Mammary epithelial cell (primary cell): ENCODE results near the gene CDK5RAP3.

ENCODE experiments used
- CTCF ChIP-seq, 2 donors: IDR thresholded peaks in 1 of 2; conservative IDR thresholded peaks in 1 of 2; 2 replicates each; pipeline ENCODE4 v1.5.1; 2011 to 2012; ENCODE audit warnings: inconsistent platforms in 2 of 2, low read length in 2 of 2, mild to moderate bottlenecking in 2 of 2, control low read depth in 1 of 2, low read depth in 1 of 2; ENCODE audit not compliant: insufficient read depth in 1 of 2; ENCODE audit errors: extremely low read depth in 1 of 2
- EZH2 ChIP-seq: IDR thresholded peaks from 2 replicates; pipeline ENCODE4 v1.6.1; 2012; ENCODE audit warnings: low read length, inconsistent platforms, borderline replicate concordance

- peak in 1 of 2 donors; percentile 23 for TF ChIP-seq CTCF (conservative IDR thresholded peaks at IDR 0.05 in 1 of 2, IDR thresholded peaks at IDR 0.05 in 1 of 2; ENCODE audit: extremely low read depth in 1 of 2, insufficient read depth in 1 of 2, low read depth in 1 of 2, low read length in 2 of 2)
- no peak for TF ChIP-seq EZH2
Observed at GRCh38 chr17:47941246-47942095, 29.4 kb upstream of the CDK5RAP3 start, which contains the start of gene PNPO.
